Ammon's horn (tissue), 1 donor: Measurements from ENCODE around the gene AGT.
"Not testable (repeated sequence)": the region's sequence is repeated elsewhere in the genome, so short reads cannot be mapped to it uniquely, and the experiment has no call there.

ENCODE experiments used
- DNase-seq: peaks from one replicate; pipeline ENCODE4 v3.0.0-alpha.2; 2016; ENCODE audit warnings: low spot score

AGT gene

GRCh38 chr1:230691615-230692014 is 22.3 kb downstream of the AGT start:
- no peak for DNase-seq

DNA sequence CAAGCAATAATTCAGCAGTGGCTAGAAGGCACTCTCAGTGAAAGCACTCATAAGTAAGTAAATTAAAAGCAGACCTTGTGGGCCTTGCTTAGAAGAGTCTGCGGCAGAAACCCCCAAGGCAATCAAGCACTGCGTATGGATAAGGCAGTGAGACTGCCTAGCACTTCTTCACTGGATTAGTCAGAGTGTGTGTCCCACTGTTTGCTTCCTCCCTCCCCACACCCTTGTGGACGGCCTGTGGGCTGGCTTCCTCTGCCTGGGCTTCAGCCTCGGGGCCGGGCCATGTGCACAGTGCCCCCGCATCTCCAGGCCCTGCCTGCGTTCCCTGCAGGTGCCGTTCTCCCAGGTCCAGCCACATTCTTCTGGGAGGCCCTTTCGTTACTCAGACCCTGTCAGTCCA is 23.8 kb downstream of the AGT start:
- no peak for DNase-seq

DNA sequence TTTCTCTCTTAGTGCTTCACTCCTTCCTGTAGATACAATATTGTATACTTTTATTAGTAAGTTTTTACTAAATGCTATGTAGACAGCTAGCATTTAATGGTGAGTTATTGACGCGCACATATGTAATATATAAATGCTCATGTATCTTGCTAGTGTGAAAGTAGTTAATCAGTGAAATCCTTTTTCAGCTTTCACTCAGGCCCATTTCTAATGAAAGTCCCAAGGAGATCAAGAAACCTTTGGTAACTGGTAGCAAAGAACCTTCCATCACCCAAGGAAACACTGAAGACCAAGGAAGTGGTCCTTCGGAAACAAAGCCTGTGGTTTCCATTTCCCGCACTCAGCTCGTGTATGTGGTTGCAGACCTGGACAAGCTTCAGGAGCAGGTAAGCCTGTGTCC is 27.2 kb downstream of the AGT start:
- no peak for DNase-seq

GRCh38 chr1:230684998-230685397 is 28.9 kb downstream of the AGT start:
- no peak for DNase-seq

DNA sequence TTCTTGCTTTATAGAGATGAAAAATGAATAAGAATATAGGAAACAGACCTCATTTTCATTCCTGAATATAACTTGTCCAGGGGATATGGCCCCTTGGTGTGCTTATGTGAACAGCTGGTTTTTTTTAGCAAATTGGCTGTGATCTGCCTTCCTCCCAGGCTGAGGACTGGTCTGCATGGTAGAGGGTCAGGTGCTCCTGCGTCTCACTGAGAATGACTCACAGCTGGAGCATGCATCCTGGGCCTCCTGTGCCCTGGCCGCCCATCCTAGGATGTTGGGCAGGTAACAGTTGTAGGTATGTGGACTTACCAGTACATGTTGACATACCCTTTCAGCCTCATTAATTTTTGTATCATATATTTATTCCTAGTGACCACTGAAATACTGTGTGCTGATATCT is 29.8 kb downstream of the AGT start:
- no peak for DNase-seq

GRCh38 chr1:230682882-230683610 is 30.9 kb downstream of the AGT start:
- DNase-seq: no peak

DNA sequence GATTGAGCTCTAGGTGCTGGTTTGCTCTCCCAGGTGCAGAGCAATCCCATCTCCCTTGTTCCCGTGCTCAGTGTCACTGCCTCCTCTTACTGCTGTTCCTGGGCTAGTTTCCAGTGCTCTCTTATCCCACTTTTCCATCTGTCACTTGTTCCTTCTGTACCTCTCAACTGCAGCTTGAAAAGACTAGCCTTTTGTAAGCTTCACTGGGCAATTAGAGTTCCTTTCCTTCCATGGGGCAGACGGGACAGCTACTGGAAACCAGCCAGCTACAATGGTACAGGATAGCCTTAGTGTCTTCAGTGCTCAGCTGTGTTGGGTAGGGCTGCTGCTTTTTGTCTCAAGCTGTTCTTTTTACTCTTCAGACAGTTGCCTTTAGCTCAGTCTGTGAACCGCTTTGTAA is 31.6 kb downstream of the AGT start:
- peak; percentile 83 for DNase-seq

- no peak for DNase-seq
Observed at GRCh38 chr1:230681599-230681998, 32.3 kb downstream of the AGT start.

DNA sequence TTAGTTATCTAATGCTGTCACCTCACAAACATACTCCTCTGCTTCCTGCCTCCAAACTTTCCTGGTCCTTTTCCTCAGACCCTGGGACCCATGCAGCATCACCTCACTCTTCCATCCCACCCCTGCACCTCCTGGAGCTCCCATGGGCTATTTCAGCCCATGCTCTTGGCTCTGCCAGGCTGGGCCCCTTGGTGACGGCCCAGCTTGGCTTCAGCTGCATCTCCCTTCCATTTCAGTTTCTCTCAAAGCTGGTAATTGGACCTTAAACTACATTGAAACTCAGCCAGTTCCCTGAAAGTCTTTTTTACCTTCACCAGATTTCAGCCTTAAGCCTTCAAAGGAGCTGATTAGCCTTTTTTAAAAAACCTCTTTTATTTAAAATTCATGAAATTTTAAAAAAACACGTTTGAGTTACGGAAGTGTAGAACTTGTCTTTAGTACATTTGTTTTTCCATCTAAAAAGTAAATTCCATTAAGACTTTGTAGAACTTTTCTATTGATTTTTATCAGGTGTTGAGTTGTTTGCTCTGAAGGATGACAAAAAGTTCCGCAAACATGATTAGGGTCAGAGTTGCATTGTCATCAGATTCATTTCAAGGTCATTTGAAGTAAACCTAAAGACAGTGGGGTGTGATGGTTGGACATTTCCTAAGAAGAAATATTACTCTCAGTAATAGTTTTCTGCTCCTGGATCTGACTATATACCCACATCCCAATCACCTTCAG is 33.5 kb downstream of the AGT start:
- DNase-seq: no peak

- DNase-seq: no peak
Observed at GRCh38 chr1:230679825-230680224, 34.1 kb downstream of the AGT start.

DNA sequence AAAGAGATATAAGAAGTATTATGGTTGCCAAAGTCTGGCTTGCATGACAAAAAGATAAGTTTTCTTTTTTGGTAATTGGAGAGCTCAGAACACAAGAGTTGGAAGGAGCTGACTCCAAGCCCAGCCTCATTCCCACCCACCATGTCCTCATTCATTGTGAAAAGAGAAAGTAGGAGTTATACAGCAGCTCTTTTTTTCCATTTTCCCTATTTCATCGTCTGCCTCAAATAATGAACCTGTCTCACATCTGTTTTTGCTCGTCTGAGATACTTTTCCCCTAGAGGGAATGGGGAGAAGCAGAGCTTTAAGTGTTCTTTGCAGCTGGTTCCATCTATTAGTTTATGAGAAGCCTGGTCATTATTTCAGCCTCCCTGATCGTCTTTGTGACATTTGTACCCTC is 34.7 kb downstream of the AGT start:
- no peak for DNase-seq

- DNase-seq: no peak
Observed at GRCh38 chr1:230677200-230677599, 36.7 kb downstream of the AGT start.

GRCh38 chr1:230674581-230674980 is 39.3 kb downstream of the AGT start:
- DNase-seq: no peak

- DNase-seq: no peak
Observed at GRCh38 chr1:230669543-230669942, 44.4 kb downstream of the AGT start.

DNA sequence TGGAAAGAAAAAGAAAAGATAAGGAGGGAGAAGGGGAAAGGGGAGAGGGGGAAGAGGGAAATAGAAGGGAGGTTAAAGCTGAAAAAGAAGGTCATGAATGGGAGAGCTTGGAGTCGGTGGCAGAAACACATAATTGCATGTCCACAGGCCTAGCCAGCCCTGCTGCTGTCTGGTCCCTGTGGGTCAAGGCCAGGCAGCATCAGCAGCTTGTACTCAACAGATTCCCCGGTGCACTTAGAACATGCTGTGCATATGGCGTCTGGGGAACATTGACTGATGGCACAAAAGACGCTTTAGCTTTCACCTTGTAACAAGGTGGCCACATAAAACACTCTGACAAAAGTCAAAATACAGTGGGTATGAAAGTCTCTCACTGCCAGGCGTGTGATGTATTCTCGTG is 45.7 kb downstream of the AGT start:
- no peak for DNase-seq

DNA sequence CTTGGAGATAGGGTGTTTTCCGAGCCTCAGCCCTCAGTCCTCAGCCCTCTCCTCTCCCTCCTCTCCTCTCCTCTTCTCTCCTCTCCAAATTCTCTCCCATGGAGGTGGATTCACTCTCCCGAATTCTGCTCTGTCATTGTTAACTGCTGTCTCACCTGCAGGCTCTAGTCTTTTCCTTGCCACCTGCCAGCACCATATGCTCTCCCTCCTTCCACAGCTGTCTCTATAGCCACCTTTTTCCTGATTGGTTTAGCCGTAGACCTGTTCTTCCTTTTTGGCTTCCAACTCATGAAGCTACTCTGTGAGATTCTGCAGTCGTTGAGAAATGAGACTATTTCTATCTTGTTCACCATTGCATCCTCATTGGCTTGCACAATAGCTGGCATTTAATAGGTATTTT is 51.9 kb downstream of the AGT start:
- DNase-seq: no peak

GRCh38 chr1:230658691-230659090 is 55.2 kb downstream of the AGT start:
- DNase-seq: no peak

DNA sequence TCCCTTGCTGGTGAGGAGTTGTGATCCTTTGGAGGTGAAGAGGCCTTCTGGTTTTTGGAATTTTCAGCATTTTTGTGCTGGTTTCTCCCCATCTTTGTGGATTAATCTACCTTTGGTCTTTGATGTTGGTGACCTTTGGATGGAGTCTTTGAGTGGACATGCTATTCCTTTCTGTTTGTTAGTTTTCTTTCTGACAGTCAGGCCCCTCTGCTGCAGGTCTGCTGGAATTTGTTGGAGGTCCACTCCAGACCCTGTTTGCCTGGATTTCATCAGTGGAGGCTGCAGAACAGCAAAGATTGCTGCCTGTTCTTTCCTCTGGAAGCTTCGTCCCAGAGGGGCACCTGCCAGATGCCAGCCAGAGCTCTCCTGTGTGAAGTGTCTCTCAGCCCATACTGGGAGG is 55.8 kb downstream of the AGT start:
- DNase-seq: not testable (repeated sequence)

DNA sequence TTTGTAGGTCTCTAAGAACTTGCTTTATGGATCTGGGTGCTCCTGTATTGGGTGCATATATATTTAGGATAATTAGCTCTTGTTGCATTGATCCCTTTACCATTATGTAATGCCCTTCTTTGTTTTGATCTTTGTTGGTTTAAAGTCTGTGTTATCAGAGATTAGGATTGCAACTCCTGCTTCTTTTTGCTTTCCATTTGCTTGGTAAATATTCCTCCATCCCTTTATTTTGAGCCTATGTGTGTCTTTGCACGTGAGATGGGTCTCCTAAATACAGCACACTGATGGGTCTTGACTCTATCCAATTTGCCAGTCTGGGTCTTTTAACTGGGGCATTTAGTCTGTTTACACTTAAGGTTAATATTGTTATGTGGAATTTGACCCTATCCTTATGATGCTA is 57.2 kb downstream of the AGT start:
- not testable (repeated sequence) for DNase-seq
